Liver (tissue), 9 donors: ENCODE measurements around the gene VTCN1. TPM values are rescaled to one million over a fixed set of nuclear protein-coding genes. Genes with fewer than 3 reads are reported as not detected.

ENCODE experiments used
- DNase-seq: peaks from one replicate; pipeline ENCODE4 v3.0.0-alpha.2; 2017; ENCODE audit warnings: low spot score
- H3K27ac ChIP-seq, 2 donors: one replicate each; pipeline ENCODE4 v1.7.0; 2013; ENCODE audit warnings: inconsistent platforms in 2 of 2, low read length in 2 of 2, control low read depth in 1 of 2, low read depth in 1 of 2, mild to moderate bottlenecking in 1 of 2
- H3K27me3 ChIP-seq, 4 donors: one replicate each; pipeline versions ENCODE4 v1.6.1 to v1.7.0; 2013; ENCODE audit warnings: low read length in 3 of 4, inconsistent platforms in 1 of 4, mild to moderate bottlenecking in 1 of 4, moderate library complexity in 1 of 4; ENCODE audit not compliant: control insufficient read depth in 4 of 4, insufficient read depth in 4 of 4
- H3K36me3 ChIP-seq, 4 donors: one replicate each; pipeline versions ENCODE4 v1.6.1 to v1.7.0; 2013; ENCODE audit warnings: low read length in 3 of 4, mild to moderate bottlenecking in 3 of 4, low read depth in 1 of 4, moderate library complexity in 1 of 4; ENCODE audit not compliant: control insufficient read depth in 4 of 4, insufficient read depth in 3 of 4
- H3K4me1 ChIP-seq, 4 donors: one replicate each; pipeline versions ENCODE4 v1.6.1 to v1.7.0; 2013; ENCODE audit warnings: low read length in 3 of 4, mild to moderate bottlenecking in 3 of 4, moderate library complexity in 1 of 4; ENCODE audit not compliant: control insufficient read depth in 4 of 4, insufficient read depth in 4 of 4
- H3K4me3 ChIP-seq, 3 donors: one replicate each; pipeline versions ENCODE4 v1.6.1 to v1.7.0; 2013; ENCODE audit warnings: low read length in 3 of 3, control low read depth in 1 of 3, low read depth in 1 of 3, mild to moderate bottlenecking in 1 of 3
- H3K9ac ChIP-seq, 2 donors: one replicate each; pipeline ENCODE4 v1.7.0; 2013; ENCODE audit warnings: low read length in 2 of 2, mild to moderate bottlenecking in 2 of 2, moderate library complexity in 2 of 2, control low read depth in 1 of 2, low read depth in 1 of 2
- H3K9me3 ChIP-seq, 4 donors: one replicate each; pipeline versions ENCODE4 v1.6.1 to v1.7.0; 2013; ENCODE audit warnings: low read length in 3 of 4; ENCODE audit not compliant: control insufficient read depth in 4 of 4
- ATF3 ChIP-seq: IDR thresholded peaks from 2 replicates; pipeline ENCODE4 v1.6.1; 2016; ENCODE audit warnings: antibody characterized with exemption
- CTCF ChIP-seq: fragments of 150-350 bp; IDR thresholded peaks from 2 replicates; pipeline ENCODE4 v1.5.1; 2017; ENCODE audit warnings: improper control_type of control experiment, low read depth, low read length; ENCODE audit not compliant: missing input control
- EGR1 ChIP-seq, 2 donors: IDR thresholded peaks; 2 replicates each; pipeline ENCODE4 v1.6.1; 2016 to 2018; ENCODE audit warnings: antibody characterized with exemption in 2 of 2, low read depth in 2 of 2
- FOXA1 ChIP-seq: IDR thresholded peaks from 2 replicates; pipeline ENCODE4 v1.6.1; 2016; ENCODE audit warnings: antibody characterized with exemption
- FOXA2 ChIP-seq: IDR thresholded peaks from 2 replicates; pipeline ENCODE4 v1.6.1; 2016; ENCODE audit warnings: antibody characterized with exemption
- GABPA ChIP-seq, 2 donors: IDR thresholded peaks in 1 of 2; conservative IDR thresholded peaks in 1 of 2; 2 replicates each; pipeline ENCODE4 v1.6.1; 2016; ENCODE audit warnings: antibody characterized with exemption in 2 of 2, mild to moderate bottlenecking in 1 of 2, moderate library complexity in 1 of 2
- HNF4A ChIP-seq, 2 donors: conservative IDR thresholded peaks; 2 replicates each; pipeline ENCODE4 v1.6.1; 2016; ENCODE audit warnings: antibody characterized with exemption in 2 of 2, mild to moderate bottlenecking in 2 of 2
- HNF4G ChIP-seq: IDR thresholded peaks from 2 replicates; pipeline ENCODE4 v1.6.1; 2016; ENCODE audit warnings: antibody characterized with exemption
- JUND ChIP-seq, 2 donors: IDR thresholded peaks; 2 replicates each; pipeline ENCODE4 v1.6.1; 2016; ENCODE audit warnings: antibody characterized with exemption in 2 of 2
- RXRA ChIP-seq, 2 donors: IDR thresholded peaks; 2 replicates each; pipeline ENCODE4 v1.6.1; 2017 to 2018; ENCODE audit warnings: antibody characterized with exemption in 2 of 2, mild to moderate bottlenecking in 1 of 2
- SP1 ChIP-seq: IDR thresholded peaks from 2 replicates; pipeline ENCODE4 v1.6.1; 2018; ENCODE audit warnings: antibody characterized with exemption, mild to moderate bottlenecking
- TAF1 ChIP-seq: conservative IDR thresholded peaks from 2 replicates; pipeline ENCODE4 v1.6.1; 2016; ENCODE audit warnings: antibody characterized with exemption, mild to moderate bottlenecking
- YY1 ChIP-seq: IDR thresholded peaks from 2 replicates; pipeline ENCODE4 v1.6.1; 2016; ENCODE audit warnings: antibody characterized with exemption, mild to moderate bottlenecking
- ZBTB33 ChIP-seq: IDR thresholded peaks from 2 replicates; pipeline ENCODE4 v1.6.1; 2016; ENCODE audit warnings: antibody characterized with exemption
- WGBS: extraction: QIAGEN DNeasy Blood & Tissue Kit; methylation state at CpG from one replicate; pipeline ENCODE4 v1.1.7; 2013; 5-methylcytosine and 5-hydroxymethylcytosine counted together
- polyA plus RNA-seq, 2 donors: library from polyadenylated mRNA; stranded (reverse) in 1 of 2; unstranded in 1 of 2; fragments of 200-250 nt in 1 of 2; fragments of >200 nt in 1 of 2; fragmentation: Nextera tagmentation in 1 of 2; extraction: Ambion mirVana in 1 of 2; gene quantifications; one replicate each; pipeline versions ENCODE4 v1.2.1 to v1.2.3, GENCODE V29; 2013 to 2015
- total RNA-seq, 2 donors: library from RNA; depleted of rRNA; stranded (reverse); fragments of >200 nt; gene quantifications; one replicate each; pipeline ENCODE4 v1.2.3, GENCODE V29; 2014
- donor health status: healthy.
- donor health status: healthy.
- donor health status: healthy.
- donor health status: healthy.
- donor health status: healthy.

The VTCN1 gene
- total and polyA plus RNA-seq, 4 donors, result 0.28 to 1.0 (median 0.45) TPM

GRCh38 chr1:117178756-117179155 lies 32.0 kb downstream of the VTCN1 start:
- no peaks in the 10 kb centered on the region for H3K9me3 ChIP-seq
- WGBS, result 81% methylated on average over 5 of the region's 5 CpGs
- H3K4me1 ChIP-seq, result no peaks in the 10 kb centered on the region
- no peak for DNase-seq
- no peaks in the 10 kb centered on the region for H3K27me3 ChIP-seq
- H3K36me3 ChIP-seq, result no peaks in the 10 kb centered on the region
- TF ChIP-seq ZBTB33, result no peak
- no peak for TF ChIP-seq SP1
- no peak for TF ChIP-seq TAF1
- no peak for TF ChIP-seq YY1
- H3K27ac ChIP-seq, result no peak overlapping the region
- H3K4me3 ChIP-seq, result no peak overlapping the region
- H3K9ac ChIP-seq, result no peak overlapping the region

GRCh38 chr1:117177376-117177775 lies 33.4 kb downstream of the VTCN1 start:
- H3K27me3 ChIP-seq, result no peaks in the 10 kb centered on the region
- no peak overlapping the region for H3K27ac ChIP-seq
- no peaks in the 10 kb centered on the region for H3K36me3 ChIP-seq
- H3K9me3 ChIP-seq, result no peaks in the 10 kb centered on the region
- no peak overlapping the region for H3K9ac ChIP-seq
- H3K4me3 ChIP-seq, result no peak overlapping the region
- TF ChIP-seq FOXA2 (no peak), HNF4G (no peak), JUND (IDR thresholded peaks at IDR 0.05) (no peak), YY1 (no peak), EGR1 (IDR thresholded peaks at IDR 0.05; ENCODE audit: low read depth in 2 of 2) (no peak), RXRA (IDR thresholded peaks at IDR 0.05) (no peak), GABPA (IDR thresholded peaks at IDR 0.05 in 1 of 2, conservative IDR thresholded peaks at IDR 0.05 in 1 of 2) (no peak), FOXA1 (no peak), HNF4A (conservative IDR thresholded peaks at IDR 0.05) (no peak), CTCF (no peak), TAF1 (no peak), ZBTB33 (no peak), ATF3 (no peak), SP1 (no peak)
- DNase-seq, result no peak
- no peaks in the 10 kb centered on the region for H3K4me1 ChIP-seq
- 72% methylated on average over 1 of the region's 1 CpG for WGBS
